Choroid plexus epithelial cell (primary cell): ENCODE data around the gene NCOR2.

Source experiments
- DNase-seq: peaks from one replicate; pipeline ENCODE4 v3.0.0-alpha.2; 2010; ENCODE audit warnings: low read depth
- H3K4me3 ChIP-seq: 2 replicates; pipeline ENCODE4 v1.5.1; 2011; ENCODE audit warnings: low read depth, mild to moderate bottlenecking, control low read depth, low read length, moderate library complexity
- TF ChIP-seq, protein P1 (sequence below): conservative IDR thresholded peaks from 2 replicates; pipeline ENCODE4 v1.5.1; 2011; ENCODE audit warnings: low read depth, mild to moderate bottlenecking, control low read depth, inconsistent platforms, low read length, moderate library complexity

NCOR2 gene

GRCh38 chr12:124558313-124558712 is 9.1 kb downstream of the NCOR2 start:
- DNase-seq: no peak
- H3K4me3 ChIP-seq: no peak overlapping the region
- TF ChIP-seq, protein P1, sequence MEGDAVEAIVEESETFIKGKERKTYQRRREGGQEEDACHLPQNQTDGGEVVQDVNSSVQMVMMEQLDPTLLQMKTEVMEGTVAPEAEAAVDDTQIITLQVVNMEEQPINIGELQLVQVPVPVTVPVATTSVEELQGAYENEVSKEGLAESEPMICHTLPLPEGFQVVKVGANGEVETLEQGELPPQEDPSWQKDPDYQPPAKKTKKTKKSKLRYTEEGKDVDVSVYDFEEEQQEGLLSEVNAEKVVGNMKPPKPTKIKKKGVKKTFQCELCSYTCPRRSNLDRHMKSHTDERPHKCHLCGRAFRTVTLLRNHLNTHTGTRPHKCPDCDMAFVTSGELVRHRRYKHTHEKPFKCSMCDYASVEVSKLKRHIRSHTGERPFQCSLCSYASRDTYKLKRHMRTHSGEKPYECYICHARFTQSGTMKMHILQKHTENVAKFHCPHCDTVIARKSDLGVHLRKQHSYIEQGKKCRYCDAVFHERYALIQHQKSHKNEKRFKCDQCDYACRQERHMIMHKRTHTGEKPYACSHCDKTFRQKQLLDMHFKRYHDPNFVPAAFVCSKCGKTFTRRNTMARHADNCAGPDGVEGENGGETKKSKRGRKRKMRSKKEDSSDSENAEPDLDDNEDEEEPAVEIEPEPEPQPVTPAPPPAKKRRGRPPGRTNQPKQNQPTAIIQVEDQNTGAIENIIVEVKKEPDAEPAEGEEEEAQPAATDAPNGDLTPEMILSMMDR: no peak

- no peak for DNase-seq
- TF ChIP-seq, protein P1: no peak
- H3K4me3 ChIP-seq: no peak overlapping the region
Observed at GRCh38 chr12:124557518-124558223, 9.7 kb downstream of the NCOR2 start.

DNA sequence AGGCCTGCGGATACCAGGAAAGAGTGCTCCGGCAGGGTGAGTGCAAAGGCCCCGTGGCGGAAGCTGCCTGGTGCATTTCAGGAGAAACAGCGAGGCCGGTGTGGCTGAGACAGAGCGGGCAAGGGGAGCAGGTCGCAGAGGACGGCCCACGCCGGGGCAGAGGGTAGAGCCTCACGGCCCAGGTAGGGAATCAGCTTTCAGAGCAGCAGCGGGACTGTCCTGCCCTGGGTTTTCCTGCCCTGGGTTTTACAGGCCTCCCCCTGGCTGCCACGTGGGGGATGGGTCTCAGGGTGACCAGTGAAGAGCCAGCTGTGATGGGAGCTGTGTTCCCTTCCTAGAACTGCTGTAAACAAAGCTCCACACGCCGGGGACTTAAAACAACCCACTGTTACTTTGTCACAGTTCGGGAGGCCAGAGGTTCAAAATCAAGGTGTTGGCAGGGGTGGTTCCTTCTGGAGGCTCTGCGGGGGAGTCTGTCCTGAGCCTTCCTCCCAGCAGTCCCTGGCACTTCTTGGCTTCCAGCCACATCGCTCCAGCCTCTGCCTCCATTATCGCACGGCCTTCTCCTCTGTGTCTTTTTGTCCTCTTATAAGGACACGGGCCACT is 10.4 kb downstream of the NCOR2 start:
- H3K4me3 ChIP-seq: no peak overlapping the region
- TF ChIP-seq, protein P1: no peak
- no peak for DNase-seq

DNA sequence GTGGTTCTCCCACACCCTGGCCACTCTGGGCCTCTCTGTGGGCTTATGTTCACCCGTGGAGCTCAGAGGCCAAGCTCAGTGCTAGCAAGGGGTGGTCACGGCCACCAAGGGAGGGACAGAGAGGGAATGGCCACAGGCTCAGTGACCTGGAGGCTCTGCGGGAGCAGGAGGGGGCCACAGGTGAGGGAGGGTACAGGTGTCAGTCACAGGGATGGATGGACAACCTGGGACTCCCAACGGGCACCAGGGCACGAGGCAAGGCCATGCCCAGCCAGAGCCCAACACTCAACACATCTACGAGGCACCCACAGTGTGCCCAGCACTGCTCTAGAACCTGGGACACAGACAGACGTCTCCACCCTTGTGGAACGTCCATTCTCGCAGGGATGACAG is 11.3 kb downstream of the NCOR2 start:
- no peak for DNase-seq
- H3K4me3 ChIP-seq: no peak overlapping the region
- TF ChIP-seq, protein P1: no peak

- TF ChIP-seq, protein P1: no peak
- DNase-seq: no peak
- H3K4me3 ChIP-seq: no peak overlapping the region
Observed at GRCh38 chr12:124555168-124556073, 12.0 kb downstream of the NCOR2 start.

DNA sequence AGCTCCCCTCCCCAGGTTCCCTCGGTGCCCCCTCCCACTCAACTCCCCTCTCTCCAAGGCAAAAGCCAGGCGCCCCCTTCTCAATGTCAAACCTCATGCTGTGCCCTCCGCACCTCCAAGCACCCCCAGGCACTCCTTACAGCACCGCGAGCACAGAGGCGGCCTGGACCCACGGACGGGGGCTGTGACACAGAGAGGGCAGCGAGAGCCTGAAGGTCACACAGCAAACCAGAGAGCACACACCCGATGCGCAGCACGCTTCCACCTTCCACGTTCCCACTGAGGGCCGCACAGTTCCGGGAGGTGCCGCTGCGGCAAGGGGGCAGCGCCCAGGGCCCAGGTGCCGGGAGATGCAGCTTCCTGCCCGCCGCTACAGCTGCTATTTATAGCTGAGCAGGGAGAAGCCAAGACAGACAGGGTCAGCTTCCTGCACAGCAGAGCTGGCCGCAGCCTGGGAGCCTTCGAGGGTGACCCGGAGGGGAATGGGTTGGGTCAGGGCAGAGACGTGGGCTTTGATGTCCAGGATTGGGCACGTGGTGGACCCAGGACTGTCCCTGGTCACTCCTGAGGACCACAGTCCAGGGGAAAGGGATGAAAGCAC is 12.9 kb downstream of the NCOR2 start:
- no peak overlapping the region for H3K4me3 ChIP-seq
- DNase-seq: no peak
- TF ChIP-seq, protein P1: no peak
